Tibial artery (tissue), 4 donors: ENCODE measurements around the gene SRPRA.

ENCODE experiments used
- DNase-seq, 2 donors: peaks; one replicate each; pipeline ENCODE4 v3.0.0-alpha.2; 2019
- H3K27ac ChIP-seq, 2 donors: fragments of 200-600 bp; sonication (generic) in 1 of 2; 1 replicate in 1 of 2; 2 replicates in 1 of 2; pipeline ENCODE4 v1.5.1; 2018 to 2019; ENCODE audit warnings: mild to moderate bottlenecking in 1 of 2
- H3K27me3 ChIP-seq, 2 donors: fragments of 200-600 bp; sonication (generic) in 1 of 2; one replicate each; pipeline versions ENCODE4 v1.5.1 to v1.6.0; 2016 to 2019
- H3K36me3 ChIP-seq, 3 donors: fragments of 200-600 bp; sonication (generic) in 2 of 3; one replicate each; pipeline ENCODE4 v1.5.1; 2016 to 2019; ENCODE audit warnings: mild to moderate bottlenecking in 2 of 3
- H3K4me1 ChIP-seq, 4 donors: fragments of 200-600 bp; sonication (generic) in 2 of 4; 1 replicate in 3 of 4; 2 replicates in 1 of 4; pipeline ENCODE4 v1.5.1; 2016 to 2019
- H3K4me3 ChIP-seq, 2 donors: fragments of 200-600 bp; sonication (generic) in 1 of 2; 1 replicate in 1 of 2; 2 replicates in 1 of 2; pipeline ENCODE4 v1.5.1; 2018 to 2019; ENCODE audit warnings: mild to moderate bottlenecking in 2 of 2
- H3K9me3 ChIP-seq, 3 donors: fragments of 200-600 bp; sonication (generic) in 1 of 3; one replicate each; pipeline ENCODE4 v1.5.1; 2016 to 2019
- CTCF ChIP-seq, 2 experiments: fragments of 200-600 bp in 1 of 2; fragments of 450-650 bp in 1 of 2; IDR thresholded peaks; one replicate each; pipeline ENCODE4 v1.5.1; 2017 to 2019; ENCODE audit warnings: antibody characterized with exemption in 2 of 2, mild to moderate bottlenecking in 1 of 2, moderate library complexity in 1 of 2
- intact Hi-C: fragments of 100-400 bp; cut with DNase I; formaldehyde crosslinking; loops from one replicate; pipeline ENCODE4 v1.15.0; 2023; ENCODE audit warnings: low total_unique reads

Gene SRPRA

GRCh38 chr11:126293726-126294125, 25.0 kb upstream of the SRPRA start:
- intact Hi-C loops: no loop called here
- no peak overlapping the region for H3K27ac ChIP-seq

GRCh38 chr11:126290887-126291286, 22.2 kb upstream of the SRPRA start:
- peaks cover 34 to 83% (median 55%) of the 10 kb centered on the region in 3 donors for H3K36me3 ChIP-seq
- no peak for TF ChIP-seq CTCF (IDR thresholded peaks at IDR 0.05)
- no peak overlapping the region for H3K27ac ChIP-seq
- no peaks in the 10 kb centered on the region for H3K27me3 ChIP-seq
- H3K4me1 ChIP-seq: no peaks in the 10 kb centered on the region
- intact Hi-C loops: no loop called here
- DNase-seq: no peak
- no peak overlapping the region for H3K4me3 ChIP-seq
- H3K9me3 ChIP-seq: no peaks in the 10 kb centered on the region

More at GRCh38 chr11:126293726-126294125, 25.0 kb upstream of the SRPRA start:
- TF ChIP-seq CTCF (IDR thresholded peaks at IDR 0.05): no peak
- peaks cover 30 to 83% (median 62%) of the 10 kb centered on the region in 3 donors for H3K36me3 ChIP-seq
- no peaks in the 10 kb centered on the region for H3K9me3 ChIP-seq
- no peak overlapping the region for H3K4me3 ChIP-seq
- H3K27me3 ChIP-seq: no peaks in the 10 kb centered on the region
- no peaks in the 10 kb centered on the region for H3K4me1 ChIP-seq
- DNase-seq: no peak

GRCh38 chr11:126288237-126288636, 19.5 kb upstream of the SRPRA start:
- DNase-seq: no peak
- H3K27ac ChIP-seq: no peak overlapping the region
- no peaks in the 10 kb centered on the region for H3K9me3 ChIP-seq
- no peak overlapping the region for H3K4me3 ChIP-seq
- intact Hi-C loops: no loop called here
- H3K27me3 ChIP-seq: no peaks in the 10 kb centered on the region
- H3K36me3 ChIP-seq: peaks cover 27 to 56% (median 40%) of the 10 kb centered on the region in 3 donors
- TF ChIP-seq CTCF (IDR thresholded peaks at IDR 0.05): no peak
- peaks cover 0 to 16% (median 2%) of the 10 kb centered on the region in 4 donors for H3K4me1 ChIP-seq

- no peak for TF ChIP-seq CTCF (IDR thresholded peaks at IDR 0.05)
- H3K4me1 ChIP-seq: peaks cover 0 to 26% (median 7%) of the 10 kb centered on the region in 4 donors
- intact Hi-C loops: no loop called here
- peaks cover 9 to 23% (median 9%) of the 10 kb centered on the region in 3 donors for H3K36me3 ChIP-seq
- no peak overlapping the region for H3K27ac ChIP-seq
- no peak overlapping the region for H3K4me3 ChIP-seq
- DNase-seq: peak in 1 of 2 donors; percentile 62
- no peaks in the 10 kb centered on the region for H3K27me3 ChIP-seq
- no peaks in the 10 kb centered on the region for H3K9me3 ChIP-seq
Observed at GRCh38 chr11:126284829-126285228, 16.1 kb upstream of the SRPRA start.

GRCh38 chr11:126282736-126283591, 14.3 kb upstream of the SRPRA start, which contains the start of gene TIRAP:
TIRAP (plus strand) TSS chr11:126283093; CDS start chr11:126290895, 7,802 bp downstream.
- H3K4me1 ChIP-seq: peaks cover 0 to 26% (median 7%) of the 10 kb centered on the region in 4 donors
- intact Hi-C loops: no loop called here
- H3K27me3 ChIP-seq: no peaks in the 10 kb centered on the region
- DNase-seq: peak; percentile 63 to 85
- H3K4me3 ChIP-seq: peak within 1 kb of the TSS; percentile 60 to 76
- peak within 1 kb of the TSS; percentile 86 for H3K27ac ChIP-seq
- peaks cover 0 to 10% (median 3%) of the 10 kb centered on the region in 3 donors for H3K36me3 ChIP-seq
- H3K9me3 ChIP-seq: no peaks in the 10 kb centered on the region
- TF ChIP-seq CTCF (IDR thresholded peaks at IDR 0.05): peak; percentile 13 to 34
